Uterus (tissue), 2 donors: ENCODE measurements around the gene FBLN1.

Experiments used
- POLR2A ChIP-seq, 2 donors: fragments of 450-650 bp; IDR thresholded peaks; one replicate each; pipeline ENCODE4 v1.6.1; 2016; ENCODE audit warnings: antibody characterized with exemption in 2 of 2, mild to moderate bottlenecking in 1 of 2, moderate library complexity in 1 of 2
- TF ChIP-seq, protein P1 (sequence below), 4 experiments: fragments of 200-600 bp in 2 of 4; fragments of 450-650 bp in 2 of 4; sonication (generic) in 2 of 4; IDR thresholded peaks; one replicate each; pipeline ENCODE4 v1.5.1; 2016 to 2019; ENCODE audit warnings: antibody characterized with exemption in 4 of 4, mild to moderate bottlenecking in 2 of 4, moderate library complexity in 1 of 4

DNA sequence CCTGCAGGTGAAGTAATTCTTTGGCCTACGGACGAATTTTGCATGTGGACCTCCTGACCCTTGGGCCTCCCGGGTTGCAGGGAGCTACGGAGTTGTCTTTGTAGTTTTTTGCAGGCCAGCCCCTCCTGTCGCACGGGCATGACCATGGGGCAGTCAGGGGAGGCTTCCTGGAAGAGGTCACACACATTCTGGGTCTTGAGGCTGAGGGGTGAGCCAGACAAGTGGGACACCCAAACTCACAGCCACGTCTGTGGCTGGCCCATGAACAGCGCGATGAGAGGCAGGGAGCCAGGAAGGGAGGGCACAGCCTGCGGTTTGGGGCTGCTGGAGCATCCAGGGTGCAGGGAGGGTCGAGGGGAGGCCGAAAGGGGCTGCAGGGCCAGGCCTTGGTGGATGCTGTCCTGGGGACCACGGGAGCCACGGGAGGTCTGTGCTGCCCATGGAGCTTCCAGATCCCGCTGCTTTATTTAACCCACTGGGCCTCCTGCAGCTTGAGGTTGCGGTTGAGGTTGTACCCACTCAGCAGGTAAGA is 78.9 kb downstream of the FBLN1 start:
- TF ChIP-seq POLR2A (IDR thresholded peaks at IDR 0.05): no peak
- TF ChIP-seq, protein P1, sequence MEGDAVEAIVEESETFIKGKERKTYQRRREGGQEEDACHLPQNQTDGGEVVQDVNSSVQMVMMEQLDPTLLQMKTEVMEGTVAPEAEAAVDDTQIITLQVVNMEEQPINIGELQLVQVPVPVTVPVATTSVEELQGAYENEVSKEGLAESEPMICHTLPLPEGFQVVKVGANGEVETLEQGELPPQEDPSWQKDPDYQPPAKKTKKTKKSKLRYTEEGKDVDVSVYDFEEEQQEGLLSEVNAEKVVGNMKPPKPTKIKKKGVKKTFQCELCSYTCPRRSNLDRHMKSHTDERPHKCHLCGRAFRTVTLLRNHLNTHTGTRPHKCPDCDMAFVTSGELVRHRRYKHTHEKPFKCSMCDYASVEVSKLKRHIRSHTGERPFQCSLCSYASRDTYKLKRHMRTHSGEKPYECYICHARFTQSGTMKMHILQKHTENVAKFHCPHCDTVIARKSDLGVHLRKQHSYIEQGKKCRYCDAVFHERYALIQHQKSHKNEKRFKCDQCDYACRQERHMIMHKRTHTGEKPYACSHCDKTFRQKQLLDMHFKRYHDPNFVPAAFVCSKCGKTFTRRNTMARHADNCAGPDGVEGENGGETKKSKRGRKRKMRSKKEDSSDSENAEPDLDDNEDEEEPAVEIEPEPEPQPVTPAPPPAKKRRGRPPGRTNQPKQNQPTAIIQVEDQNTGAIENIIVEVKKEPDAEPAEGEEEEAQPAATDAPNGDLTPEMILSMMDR (IDR thresholded peaks at IDR 0.05): no peak
